Fibroblast of upper back skin (primary cell): ENCODE results near the gene SETBP1.

Source experiments
- DNase-seq: peaks from one replicate; pipeline ENCODE4 v3.0.0-alpha.2; 2013

Gene SETBP1

GRCh38 chr18:44950685-44951195 lies 270.1 kb downstream of the SETBP1 start:
- no peak for DNase-seq

- DNase-seq = no peak
Measured at GRCh38 chr18:44951748-44952147, 271.1 kb downstream of the SETBP1 start.

DNA sequence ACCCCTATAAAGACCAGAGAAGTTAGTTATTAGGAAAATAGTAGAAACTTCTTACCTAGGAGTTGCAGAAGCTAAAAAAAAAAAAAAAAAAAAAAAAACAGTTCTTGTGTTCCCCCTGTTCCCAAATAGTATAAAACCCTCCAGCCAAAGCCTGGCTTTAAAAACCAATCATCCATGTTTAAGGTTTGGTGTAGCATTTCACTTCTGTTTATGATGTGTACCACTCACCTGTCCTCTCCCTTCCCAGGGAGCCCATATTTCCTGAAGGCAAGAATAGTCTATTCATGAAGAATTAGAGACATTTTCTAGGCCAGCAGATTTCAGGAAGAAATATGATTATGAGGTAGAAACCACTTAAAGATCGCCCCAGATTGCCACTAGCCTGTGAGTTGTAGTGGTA lies 273.6 kb downstream of the SETBP1 start:
- DNase-seq = no peak

DNA sequence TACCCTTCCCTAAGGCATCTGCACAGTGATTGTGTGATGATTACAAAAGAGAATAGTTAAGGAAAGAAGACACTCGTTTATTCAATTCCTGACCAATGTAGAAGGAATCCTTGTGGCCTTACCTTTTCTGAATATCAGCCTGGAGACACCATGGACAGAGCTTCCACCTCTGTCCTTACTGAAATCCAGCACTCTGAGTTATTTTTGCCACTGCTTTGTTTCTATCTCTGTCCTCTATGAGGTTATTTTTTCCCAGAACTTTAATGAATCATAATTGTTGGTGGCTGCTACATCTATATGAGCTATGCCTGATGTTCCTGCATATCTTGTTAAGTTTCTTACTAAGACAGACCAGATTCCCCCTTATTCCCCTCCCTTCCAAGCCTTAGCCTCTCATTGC lies 275.1 kb downstream of the SETBP1 start:
- DNase-seq = no peak

- DNase-seq = no peak
Measured at GRCh38 chr18:44957025-44957424, 276.3 kb downstream of the SETBP1 start.

DNA sequence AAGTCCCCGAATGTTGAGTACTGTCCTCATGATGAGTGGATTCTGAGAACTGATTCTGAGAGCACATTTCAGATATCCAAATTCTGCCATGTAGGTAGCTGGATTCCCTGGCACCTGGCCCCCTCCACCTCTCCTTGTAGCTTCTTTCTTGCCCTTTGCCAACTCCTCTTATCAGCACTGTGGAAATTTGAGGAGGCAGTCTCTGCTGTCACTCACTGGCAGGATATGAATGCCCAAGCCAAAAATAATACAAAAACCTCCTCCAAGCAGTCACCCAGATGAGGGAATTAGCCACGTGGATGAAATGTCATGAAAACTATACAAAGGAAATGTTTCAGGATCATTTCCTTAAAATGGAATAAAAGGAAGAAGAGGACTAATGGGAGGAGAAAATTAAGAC lies 276.8 kb downstream of the SETBP1 start:
- DNase-seq = no peak

DNA sequence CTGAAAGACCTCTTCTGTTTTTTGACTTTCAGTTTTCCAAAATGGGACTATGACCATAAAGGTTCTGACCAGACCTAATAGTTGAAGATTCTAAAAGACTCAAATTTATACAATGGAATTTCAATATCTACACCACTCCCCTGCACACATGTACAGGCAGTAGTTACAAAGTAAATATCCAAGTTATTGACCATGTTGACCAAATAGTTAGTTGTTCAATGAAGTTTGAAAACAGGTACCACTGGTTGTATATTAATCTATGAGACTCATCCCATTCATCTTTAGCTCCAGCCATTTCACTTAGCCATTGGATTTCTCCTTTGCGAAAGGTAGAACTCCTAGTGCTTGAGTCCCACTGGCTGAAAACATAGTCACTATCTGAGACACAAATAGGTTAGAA lies 277.4 kb downstream of the SETBP1 start:
- DNase-seq = no peak

GRCh38 chr18:44958455-44958854 lies 277.8 kb downstream of the SETBP1 start:
- peak; percentile 18 for DNase-seq

DNA sequence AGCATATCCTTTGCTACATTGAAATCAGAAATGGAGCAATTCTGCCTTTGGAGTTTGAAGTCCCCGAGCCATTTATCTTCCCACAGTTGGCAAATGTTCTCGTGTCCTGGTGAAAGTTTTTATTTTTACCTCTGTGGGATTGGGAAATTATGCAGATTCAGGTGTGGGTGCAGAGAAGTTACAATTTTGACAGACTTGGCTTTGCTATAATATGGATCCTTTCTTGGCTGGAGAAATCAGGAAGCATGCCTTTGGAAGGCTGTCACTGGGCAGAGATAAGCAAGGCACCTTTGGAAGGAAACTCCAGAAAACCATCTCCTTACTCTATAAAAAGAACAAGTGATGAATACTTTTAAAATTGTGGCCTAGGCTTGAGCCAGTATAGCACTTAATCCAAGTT lies 278.3 kb downstream of the SETBP1 start:
- no peak for DNase-seq

DNA sequence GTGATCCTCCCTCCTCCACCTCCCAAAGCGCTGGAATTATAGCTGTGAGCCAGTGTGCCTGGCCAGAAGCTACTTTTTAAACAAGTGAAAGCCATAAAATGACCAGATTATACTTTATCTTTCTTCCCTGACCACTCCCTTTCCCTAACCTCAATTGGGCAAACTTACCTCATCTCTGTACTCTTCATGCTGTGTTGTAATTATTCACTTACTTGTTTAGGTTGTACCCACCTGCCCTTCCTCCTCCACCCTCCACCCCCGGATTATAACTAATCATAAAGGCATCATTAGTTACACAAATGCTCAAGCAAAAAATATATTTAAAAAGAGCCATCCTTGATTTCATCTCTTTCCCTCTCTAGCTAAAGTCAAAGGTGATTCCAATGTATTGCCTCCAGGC lies 279.9 kb downstream of the SETBP1 start:
- no peak for DNase-seq

GRCh38 chr18:44961288-44961995 lies 280.8 kb downstream of the SETBP1 start:
- no peak for DNase-seq

- DNase-seq = no peak
Measured at GRCh38 chr18:44967599-44967998, 286.9 kb downstream of the SETBP1 start.

GRCh38 chr18:44968336-44968735 lies 287.6 kb downstream of the SETBP1 start:
- no peak for DNase-seq

DNA sequence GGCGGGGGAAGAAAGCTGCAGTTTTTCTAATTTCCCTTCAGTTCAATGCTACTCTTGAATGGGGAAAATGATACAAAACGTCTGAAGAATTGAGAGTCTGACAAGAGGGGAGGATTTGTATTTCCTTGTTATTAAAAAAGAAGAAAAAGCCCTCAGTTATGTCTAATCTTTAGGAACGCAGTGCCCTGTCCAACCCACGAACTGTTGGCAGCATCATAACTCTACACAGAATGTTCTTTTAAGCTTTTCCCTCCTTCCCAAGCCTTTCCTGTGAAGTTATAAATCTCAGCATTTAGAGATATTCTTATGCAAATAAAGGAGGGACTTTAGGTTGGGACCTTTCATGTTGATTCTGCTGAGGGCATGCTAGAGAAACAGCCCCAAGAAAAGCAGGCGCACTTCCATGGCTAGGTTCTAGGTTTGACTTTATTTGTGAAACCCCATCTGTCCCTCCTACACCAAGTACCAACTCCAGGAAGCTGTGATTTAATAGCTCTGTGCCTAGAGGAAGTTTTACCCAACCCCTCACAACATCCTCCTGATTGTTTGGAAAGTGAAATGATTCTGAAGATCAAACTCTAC lies 288.6 kb downstream of the SETBP1 start:
- DNase-seq = no peak

- DNase-seq = peak; percentile 29
Measured at GRCh38 chr18:44973282-44973681, 292.6 kb downstream of the SETBP1 start.

GRCh38 chr18:44974174-44974573 lies 293.5 kb downstream of the SETBP1 start:
- DNase-seq = no peak

GRCh38 chr18:44977856-44978255 lies 297.2 kb downstream of the SETBP1 start:
- DNase-seq = no peak

DNA sequence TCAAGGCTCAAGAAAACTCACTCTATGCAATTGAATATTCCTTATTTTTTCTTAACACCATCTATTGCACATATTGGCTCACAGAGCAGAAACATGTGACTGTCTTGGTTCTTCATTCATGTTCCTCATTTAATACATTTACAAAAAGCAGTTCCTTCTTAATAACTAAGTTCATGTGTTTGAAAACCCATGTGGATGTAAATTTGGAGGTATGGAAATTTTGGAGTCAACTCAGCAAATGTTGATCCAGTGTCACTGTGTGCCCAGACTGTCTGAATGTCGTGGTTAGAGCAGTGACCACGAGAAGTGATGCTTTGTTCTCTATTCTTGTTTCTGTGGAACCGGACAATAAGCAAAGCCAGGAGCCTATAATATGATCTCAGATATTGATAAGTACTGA lies 299.1 kb downstream of the SETBP1 start:
- no peak for DNase-seq

DNA sequence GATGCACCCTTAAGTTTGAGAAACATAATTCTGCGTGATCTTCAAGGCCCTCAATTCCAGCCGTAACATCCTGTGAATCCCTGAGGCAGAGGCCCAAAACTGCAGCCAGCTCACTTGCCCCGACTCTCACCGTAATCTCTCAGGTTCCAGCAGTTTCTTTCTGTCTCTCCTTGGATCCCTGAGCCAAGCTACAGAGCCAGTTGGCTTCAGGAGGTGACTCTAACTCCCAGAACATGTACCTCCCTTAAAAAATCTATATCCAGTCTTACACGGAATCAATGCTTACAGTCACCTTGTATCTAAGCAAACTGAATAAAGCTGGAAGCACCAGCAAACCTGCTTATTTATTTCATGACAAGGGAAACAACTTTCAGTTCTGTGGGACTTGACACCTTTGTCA lies 300.4 kb downstream of the SETBP1 start:
- DNase-seq = no peak

- DNase-seq = peak; percentile 33
Measured at GRCh38 chr18:44986933-44987332, 306.2 kb downstream of the SETBP1 start.

- DNase-seq = peak; percentile 31
Measured at GRCh38 chr18:44987371-44987770, 306.7 kb downstream of the SETBP1 start.

GRCh38 chr18:44988821-44989587 lies 308.3 kb downstream of the SETBP1 start:
- DNase-seq = no peak

GRCh38 chr18:44996261-44996660 lies 315.6 kb downstream of the SETBP1 start:
- DNase-seq = no peak

DNA sequence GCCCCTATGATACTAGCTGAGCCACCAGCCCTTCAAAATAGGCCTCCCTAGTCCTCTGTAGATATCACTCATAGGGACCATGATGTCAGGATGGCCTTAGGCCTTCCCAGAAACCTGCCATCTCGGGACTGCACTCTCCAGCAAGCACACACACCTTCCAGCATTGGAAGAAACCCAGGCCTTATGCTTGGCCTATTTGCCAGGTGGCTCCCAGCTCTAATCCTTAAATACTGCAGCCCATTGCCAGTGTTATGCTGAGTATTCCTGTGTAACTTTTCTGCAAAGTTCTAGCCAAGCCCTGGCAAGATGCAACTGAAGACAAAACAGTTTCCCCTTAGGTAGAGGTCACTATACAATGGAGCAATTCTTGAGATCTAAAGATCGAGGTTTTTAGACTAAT lies 316.5 kb downstream of the SETBP1 start:
- no peak for DNase-seq
